HepG2 (cell line): ENCODE data around the gene GNB3. TPM values are rescaled to one million over a fixed set of nuclear protein-coding genes. Genes with fewer than 3 reads are reported as not detected.

Experiments
- PRDM15 ChIP-seq: sonication (generic); formaldehyde crosslinking; IDR thresholded peaks from 2 replicates; pipeline ENCODE4 v1.4.0; 2020; ENCODE audit warnings: missing genetic modification reagents
- SNAPC4 ChIP-seq: sonication (generic); formaldehyde crosslinking; IDR thresholded peaks from 2 replicates; pipeline ENCODE4 v1.4.0; 2020; ENCODE audit warnings: mild to moderate bottlenecking, missing genetic modification reagents
- SYNCRIP ChIP-seq: fragments of 200-400 bp; formaldehyde crosslinking; IDR thresholded peaks from 2 replicates; pipeline ENCODE4 v1.6.1; 2018; ENCODE audit warnings: mild to moderate bottlenecking, low read depth, low read length; ENCODE audit not compliant: insufficient read depth
- ZNF224 ChIP-seq: sonication (generic); formaldehyde crosslinking; IDR thresholded peaks from 2 replicates; pipeline ENCODE4 v1.5.0; 2020; ENCODE audit warnings: mild to moderate bottlenecking, missing genetic modification reagents
- ZNF280B ChIP-seq: sonication (generic); formaldehyde crosslinking; IDR thresholded peaks from 2 replicates; pipeline ENCODE4 v1.5.0; 2020; ENCODE audit warnings: missing genetic modification reagents, mild to moderate bottlenecking, borderline replicate concordance
- ZNF512B ChIP-seq: sonication (generic); formaldehyde crosslinking; IDR thresholded peaks from 2 replicates; pipeline ENCODE4 v1.5.1; 2020; ENCODE audit warnings: missing genetic modification reagents, mild to moderate bottlenecking, borderline replicate concordance
- ZNF644 ChIP-seq: IDR thresholded peaks from 2 replicates; pipeline ENCODE4 v1.6.1; 2016; ENCODE audit warnings: low read depth
- polyA plus RNA-seq, 8 experiments: library from polyadenylated mRNA; depleted of rRNA in 3 of 8; stranded (reverse) in 7 of 8; unstranded in 1 of 8; fragments of >200 nt; fragmentation: Illumina TruSeq in 4 of 8; extraction: Trizol in 4 of 8; gene quantifications; 2 replicates each; pipeline versions ENCODE4 v1.2.1 to v1.2.3, GENCODE V29; 2011 to 2016; ENCODE audit warnings: low read depth in 4 of 8, missing spikeins in 1 of 8, mixed read lengths in 1 of 8; ENCODE audit not compliant: insufficient read depth in 1 of 8
- total RNA-seq, 5 experiments: library from RNA; depleted of rRNA; stranded (reverse); fragments of >200 nt; fragmentation: Illumina TruSeq; extraction: Trizol; gene quantifications; 2 replicates each; pipeline ENCODE4 v1.2.3, GENCODE V29; 2016; ENCODE audit warnings: low read depth in 1 of 5

Gene GNB3
- total and polyA plus RNA-seq, 2 of the 13 experiments (the other 11 are each of a cell fraction or from before 2014, with no cell fraction given) = 1.3 to 3.6 TPM

- no peak for TF ChIP-seq SNAPC4 (CRISPR knock-in tag)
- no peak for TF ChIP-seq PRDM15 (CRISPR knock-in tag)
- no peak for TF ChIP-seq SYNCRIP
- TF ChIP-seq ZNF512B = peak; percentile 41; the same call in 1 of the 2 replicates
- TF ChIP-seq ZNF644 (CRISPR knock-in tag) = no peak
- no peak for TF ChIP-seq ZNF280B (CRISPR knock-in tag)
- TF ChIP-seq ZNF224 (CRISPR knock-in tag) = no peak
These were observed 15.2 kb upstream of the GNB3 start (continued) for GRCh38 chr12:6825398-6826124.
